HepG2 (cell line): Measurements from ENCODE around the gene RAB3C. TPM values are rescaled to one million over a fixed set of nuclear protein-coding genes. Genes with fewer than 3 reads are reported as not detected.

Experiments
- ATAC-seq: fragments of 200-7000 bp; cut with Tn5 transposase; 3 replicates; pipeline ENCODE4 v1.9.1; 2020; ENCODE audit warnings: mild to moderate bottlenecking, moderate library complexity
- BruUV-seq: library from RNA; stranded (reverse); fragments of 400-500 nt; replicated peaks from 2 replicates; lab custom pipeline; 2021; lab: Mats Ljungman, UMichigan
- CTCF ChIA-PET: fragments of 300-600 bp; formaldehyde crosslinking; extraction: SDS; loops from one replicate; lab custom pipeline; 2021; ENCODE audit warnings: low total read pairs, inconsistent platforms, low intra/inter-chr PET ratio; lab: Yijun Ruan, JAX
- POLR2A ChIA-PET: fragments of 350-600 bp; sonication (Branson Sonifier 250); formaldehyde crosslinking; loops from one replicate; lab custom pipeline; 2020; ENCODE audit warnings: antibody characterized with exemption, inconsistent platforms; lab: Yijun Ruan, JAX
- DNase-seq: peaks from one replicate; pipeline ENCODE4 v3.0.0-alpha.2; 2015; ENCODE audit warnings: low spot score
- FAIRE-seq: peaks from 3 replicates; lab custom pipeline; 2011; peaks lifted over from hg19 to GRCh38; lab: Jason Lieb, UNC
- H2AFZ ChIP-seq: one replicate; pipeline ENCODE4 v1.6.1; 2011; ENCODE audit warnings: low read length, inconsistent platforms
- H3K27ac ChIP-seq: fragments of 300-600 bp; 3 replicates; pipeline ENCODE4 v1.8.0; 2011; ENCODE audit warnings: mixed run types, mild to moderate bottlenecking, mixed read lengths, low read length, inconsistent platforms; ENCODE audit not compliant: insufficient read depth; ENCODE audit errors: extremely low read length
- H3K27me3 ChIP-seq, 2 experiments: fragments of 200-600 bp in 1 of 2; 2 replicates in 1 of 2; 3 replicates in 1 of 2; pipeline versions ENCODE4 v1.6.0 to v1.8.0; 2011; ENCODE audit warnings: low read length in 2 of 2, mild to moderate bottlenecking in 2 of 2, moderate library complexity in 2 of 2, inconsistent platforms in 1 of 2; ENCODE audit not compliant: insufficient read depth in 2 of 2, control insufficient read depth in 1 of 2
- H3K36me3 ChIP-seq, 2 experiments: fragments of 200-600 bp in 1 of 2; replicated peaks in 1 of 2; 2 replicates in 1 of 2; 3 replicates in 1 of 2; pipeline versions ENCODE4 v1.5.1 to v1.8.0; 2011; ENCODE audit warnings: low read length in 2 of 2, inconsistent platforms in 1 of 2; ENCODE audit not compliant: insufficient read depth in 2 of 2, control insufficient read depth in 1 of 2
- H3K4me1 ChIP-seq: 2 replicates; pipeline ENCODE4 v1.5.1; 2012; ENCODE audit warnings: low read length, inconsistent platforms; ENCODE audit not compliant: insufficient read depth
- H3K4me2 ChIP-seq: 2 replicates; pipeline ENCODE4 v1.6.0; 2011; ENCODE audit warnings: low read depth, low read length, inconsistent platforms
- H3K4me3 ChIP-seq, 3 experiments: fragments of 200-600 bp in 1 of 3; sonication (generic), shearing (Covaris generic) in 1 of 3; replicated peaks in 1 of 3; 2 replicates each; pipeline ENCODE4 v1.5.1; 2011 to 2016; ENCODE audit warnings: low read length in 3 of 3, inconsistent platforms in 2 of 3, low read depth in 2 of 3, mild to moderate bottlenecking in 2 of 3, control low read depth in 1 of 3, mixed read lengths in 1 of 3; ENCODE audit not compliant: insufficient read depth in 1 of 3
- H3K79me2 ChIP-seq: one replicate; pipeline ENCODE4 v1.6.1; 2011; ENCODE audit warnings: low read length, inconsistent platforms; ENCODE audit not compliant: insufficient read depth
- H3K9ac ChIP-seq: 2 replicates; pipeline ENCODE4 v1.6.0; 2011; ENCODE audit warnings: mild to moderate bottlenecking, low read depth, low read length, inconsistent platforms; ENCODE audit not compliant: insufficient read depth
- H3K9me3 ChIP-seq: 2 replicates; pipeline ENCODE4 v1.5.1; 2012; ENCODE audit warnings: mild to moderate bottlenecking, low read length
- H4K20me1 ChIP-seq: 2 replicates; pipeline ENCODE4 v1.6.0; 2011; ENCODE audit warnings: inconsistent platforms, mild to moderate bottlenecking, low read length, moderate library complexity; ENCODE audit not compliant: insufficient read depth
- CREB1 ChIP-seq, 2 experiments: fragments of 450-650 bp in 1 of 2; IDR thresholded peaks; 2 replicates each; pipeline ENCODE4 v1.6.1; 2016 to 2017; ENCODE audit warnings: control low read depth in 1 of 2, mild to moderate bottlenecking in 1 of 2, missing compliant biosample characterization in 1 of 2, missing genetic modification characterization in 1 of 2
- ESRRA ChIP-seq: sonication (generic); formaldehyde crosslinking; IDR thresholded peaks from 2 replicates; pipeline ENCODE4 v1.5.1; 2020; ENCODE audit warnings: mild to moderate bottlenecking, low read depth, missing genetic modification reagents
- MTF2 ChIP-seq: sonication (generic); formaldehyde crosslinking; IDR thresholded peaks from 2 replicates; pipeline ENCODE4 v1.5.0; 2020; ENCODE audit warnings: missing genetic modification reagents, borderline replicate concordance
- ZBTB7B ChIP-seq: sonication (generic); formaldehyde crosslinking; IDR thresholded peaks from 2 replicates; pipeline ENCODE4 v1.4.0; 2020; ENCODE audit warnings: missing genetic modification reagents
- ZEB1 ChIP-seq: IDR thresholded peaks from 2 replicates; pipeline ENCODE4 v1.6.1; 2012; ENCODE audit warnings: mild to moderate bottlenecking, low read depth, inconsistent platforms; ENCODE audit not compliant: insufficient replicate concordance
- WGBS: methylation state at CpG from one replicate; pipeline ENCODE4 v1.1.6; 2017; ENCODE audit warnings: low lambda C conversion rate; 5-methylcytosine and 5-hydroxymethylcytosine counted together
- in situ Hi-C: cut with HindIII; loops from 2 replicates; pipeline ENCODE4 v1.10.0; 2017; ENCODE audit warnings: low pct_unique_long_range_greater_than_20kb; ENCODE audit not compliant: extremely low pct_ligation_motif_present
- intact Hi-C: fragments of 100-400 bp; cut with micrococcal nuclease; formaldehyde crosslinking; loops from one replicate; pipeline ENCODE4 v1.10.0; 2022; ENCODE audit not compliant: unreplicated experiment
- polyA plus RNA-seq, 8 experiments: library from polyadenylated mRNA; depleted of rRNA in 3 of 8; stranded (reverse) in 7 of 8; unstranded in 1 of 8; fragments of >200 nt; fragmentation: Illumina TruSeq in 4 of 8; extraction: Trizol in 4 of 8; gene quantifications; 2 replicates each; pipeline versions ENCODE4 v1.2.1 to v1.2.3, GENCODE V29; 2011 to 2016; ENCODE audit warnings: low read depth in 4 of 8, missing spikeins in 1 of 8, mixed read lengths in 1 of 8; ENCODE audit not compliant: insufficient read depth in 1 of 8
- total RNA-seq, 5 experiments: library from RNA; depleted of rRNA; stranded (reverse); fragments of >200 nt; fragmentation: Illumina TruSeq; extraction: Trizol; gene quantifications; 2 replicates each; pipeline ENCODE4 v1.2.3, GENCODE V29; 2016; ENCODE audit warnings: low read depth in 1 of 5
- TF ChIP-seq, protein P1 (sequence below): fragments of 450-650 bp; IDR thresholded peaks from 2 replicates; pipeline ENCODE4 v1.6.1; 2016
- TF ChIP-seq, protein P2 (sequence below): sonication (generic); formaldehyde crosslinking; IDR thresholded peaks from 2 replicates; pipeline ENCODE4 v1.5.0; 2020; ENCODE audit warnings: missing genetic modification reagents

The RAB3C gene
- total and polyA plus RNA-seq, 2 of the 13 experiments (the other 11 are each of a cell fraction or from before 2014, with no cell fraction given): not detected

DNA sequence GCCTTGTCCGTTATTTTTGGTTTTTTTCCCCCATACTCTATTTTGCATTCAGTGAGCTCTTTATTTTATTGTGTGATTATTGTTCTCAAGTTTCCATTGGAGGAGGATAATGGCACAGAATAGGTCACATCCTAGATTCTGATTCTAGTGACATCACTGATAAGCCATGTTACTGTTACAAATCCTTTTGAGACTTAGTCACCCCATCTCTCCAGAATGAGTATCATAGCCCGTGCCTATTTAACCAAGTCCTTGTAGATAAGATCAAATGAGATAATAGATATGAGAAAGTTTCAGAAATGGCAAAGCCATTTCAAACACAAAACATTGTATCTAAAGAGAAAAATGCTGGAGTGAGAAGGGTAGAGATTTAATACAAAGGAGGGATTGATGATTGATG lies 242.6 kb downstream of the RAB3C start:
- Histone ChIP-seq H3K9me3 (no peaks in the 10 kb centered on the region), H3K4me3 (no peak overlapping the region), H3K4me1 (no peaks in the 10 kb centered on the region), H4K20me1 (no peaks in the 10 kb centered on the region), H3K79me2 (no peaks in the 10 kb centered on the region), H2AFZ (no peak overlapping the region), H3K4me2 (no peak overlapping the region), H3K27ac (no peak overlapping the region), H3K36me3 (no peaks in the 10 kb centered on the region), H3K9ac (no peak overlapping the region)
- FAIRE-seq (no peak), DNase-seq (no peak), ATAC-seq (no peak)
- intact Hi-C loops (no loop called here), in situ Hi-C loops (no loop called here)
- CTCF ChIA-PET: no interaction called here
- POLR2A ChIA-PET: no interaction called here
- 0% methylated on average over 2 of the region's 2 CpGs for WGBS
- BruUV-seq: no TSS peak
- TF ChIP-seq CREB1 (IDR thresholded peaks at IDR 0.05): peak; percentile 35; the same call in 1 of the 2 replicates
- TF ChIP-seq CREB1 (CRISPR knock-in tag; IDR thresholded peaks at IDR 0.05): no peak
- TF ChIP-seq, protein P1, sequence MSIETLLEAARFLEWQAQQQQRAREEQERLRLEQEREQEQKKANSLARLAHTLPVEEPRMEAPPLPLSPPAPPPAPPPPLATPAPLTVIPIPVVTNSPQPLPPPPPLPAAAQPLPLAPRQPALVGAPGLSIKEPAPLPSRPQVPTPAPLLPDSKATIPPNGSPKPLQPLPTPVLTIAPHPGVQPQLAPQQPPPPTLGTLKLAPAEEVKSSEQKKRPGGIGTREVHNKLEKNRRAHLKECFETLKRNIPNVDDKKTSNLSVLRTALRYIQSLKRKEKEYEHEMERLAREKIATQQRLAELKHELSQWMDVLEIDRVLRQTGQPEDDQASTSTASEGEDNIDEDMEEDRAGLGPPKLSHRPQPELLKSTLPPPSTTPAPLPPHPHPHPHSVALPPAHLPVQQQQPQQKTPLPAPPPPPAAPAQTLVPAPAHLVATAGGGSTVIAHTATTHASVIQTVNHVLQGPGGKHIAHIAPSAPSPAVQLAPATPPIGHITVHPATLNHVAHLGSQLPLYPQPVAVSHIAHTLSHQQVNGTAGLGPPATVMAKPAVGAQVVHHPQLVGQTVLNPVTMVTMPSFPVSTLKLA: no peak
- no peak for TF ChIP-seq ZEB1
- TF ChIP-seq, all 625 proteins: peak for 1
- no peaks in the 10 kb centered on the region for H3K27me3 ChIP-seq

DNA sequence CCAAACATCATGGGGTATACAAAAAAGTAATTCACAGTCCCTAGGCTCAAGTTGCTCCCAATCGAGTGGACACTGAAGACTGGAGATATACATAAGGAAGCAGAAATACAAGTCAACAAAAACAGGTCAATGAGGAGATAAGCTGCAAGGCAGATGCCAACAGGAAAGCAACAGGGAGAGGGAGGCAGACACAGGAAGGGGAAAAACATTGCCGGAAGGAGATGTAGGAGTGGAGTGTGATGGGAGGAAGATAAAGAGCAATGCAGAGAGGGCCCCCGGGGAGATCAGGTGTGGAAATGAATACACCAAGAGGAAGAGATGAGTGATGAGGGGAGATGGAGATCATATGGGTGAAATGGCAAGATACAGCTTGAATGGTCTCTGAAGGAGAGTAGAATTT lies 243.0 kb downstream of the RAB3C start:
- Histone ChIP-seq H4K20me1 (no peaks in the 10 kb centered on the region), H3K27ac (no peak overlapping the region), H3K36me3 (no peaks in the 10 kb centered on the region), H3K4me1 (no peaks in the 10 kb centered on the region), H3K4me3 (no peak overlapping the region), H3K9me3 (no peaks in the 10 kb centered on the region), H3K79me2 (no peaks in the 10 kb centered on the region), H3K9ac (no peak overlapping the region), H2AFZ (no peak overlapping the region), H3K4me2 (no peak overlapping the region), H3K27me3 (no peaks in the 10 kb centered on the region)
- 18% methylated on average over 3 of the region's 3 CpGs for WGBS
- intact Hi-C loops: no loop called here
- DNase-seq (no peak), FAIRE-seq (no peak), ATAC-seq (no peak)
- BruUV-seq: no TSS peak
- ChIA-PET CTCF (no interaction called here), POLR2A (no interaction called here)
- in situ Hi-C loops: no loop called here
- TF ChIP-seq ZBTB7B (no peak), MTF2 (CRISPR knock-in tag) (no peak), ESRRA (no peak)
- TF ChIP-seq, protein P2, sequence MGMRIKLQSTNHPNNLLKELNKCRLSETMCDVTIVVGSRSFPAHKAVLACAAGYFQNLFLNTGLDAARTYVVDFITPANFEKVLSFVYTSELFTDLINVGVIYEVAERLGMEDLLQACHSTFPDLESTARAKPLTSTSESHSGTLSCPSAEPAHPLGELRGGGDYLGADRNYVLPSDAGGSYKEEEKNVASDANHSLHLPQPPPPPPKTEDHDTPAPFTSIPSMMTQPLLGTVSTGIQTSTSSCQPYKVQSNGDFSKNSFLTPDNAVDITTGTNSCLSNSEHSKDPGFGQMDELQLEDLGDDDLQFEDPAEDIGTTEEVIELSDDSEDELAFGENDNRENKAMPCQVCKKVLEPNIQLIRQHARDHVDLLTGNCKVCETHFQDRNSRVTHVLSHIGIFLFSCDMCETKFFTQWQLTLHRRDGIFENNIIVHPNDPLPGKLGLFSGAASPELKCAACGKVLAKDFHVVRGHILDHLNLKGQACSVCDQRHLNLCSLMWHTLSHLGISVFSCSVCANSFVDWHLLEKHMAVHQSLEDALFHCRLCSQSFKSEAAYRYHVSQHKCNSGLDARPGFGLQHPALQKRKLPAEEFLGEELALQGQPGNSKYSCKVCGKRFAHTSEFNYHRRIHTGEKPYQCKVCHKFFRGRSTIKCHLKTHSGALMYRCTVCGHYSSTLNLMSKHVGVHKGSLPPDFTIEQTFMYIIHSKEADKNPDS (CRISPR knock-in tag): no peak
- TF ChIP-seq, all 625 proteins: peak for 0
